Fibroblast of lung (primary cell): ENCODE measurements around the gene ALPK3.

Experiments
- CTCF ChIP-seq, 2 donors: IDR thresholded peaks in 1 of 2; conservative IDR thresholded peaks in 1 of 2; 1 replicate in 1 of 2; 2 replicates in 1 of 2; pipeline ENCODE4 v1.5.1; 2011 to 2012; ENCODE audit warnings: low read length in 2 of 2, control low read depth in 1 of 2, inconsistent platforms in 1 of 2, low read depth in 1 of 2, mild to moderate bottlenecking in 1 of 2
- EZH2 ChIP-seq: IDR thresholded peaks from 2 replicates; pipeline ENCODE4 v1.5.1; 2012; ENCODE audit warnings: low read length, control low read depth, mild to moderate bottlenecking; ENCODE audit errors: missing control alignments

DNA sequence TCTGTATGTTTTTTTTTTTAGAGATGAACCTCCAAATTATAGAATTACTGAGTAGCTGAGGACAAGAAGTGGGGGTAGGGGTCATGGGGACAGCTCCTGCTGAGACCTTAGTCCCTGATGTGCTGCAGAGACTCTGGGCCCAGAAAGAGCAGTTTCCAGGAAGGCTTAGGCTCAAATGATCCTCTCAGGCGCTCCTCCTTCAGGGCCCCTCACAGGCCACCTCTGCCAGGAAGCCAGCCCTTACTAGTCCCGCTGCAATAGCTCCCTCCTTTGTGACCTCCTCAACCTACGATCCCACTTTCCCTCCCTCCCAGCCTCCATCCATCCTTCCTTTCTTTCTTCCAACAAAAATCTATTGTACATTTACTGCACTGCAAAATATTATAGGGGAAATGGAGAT lies 91.9 kb downstream of the ALPK3 start:
- TF ChIP-seq CTCF (conservative IDR thresholded peaks at IDR 0.05 in 1 of 2, IDR thresholded peaks at IDR 0.05 in 1 of 2; ENCODE audit: low read depth in 1 of 2, low read length in 2 of 2) (no peak), EZH2 (no peak)
